GM12878 (cell line): Measurements from ENCODE around the gene ATP6V1A. TPM values are rescaled to one million over a fixed set of nuclear protein-coding genes. Genes with fewer than 3 reads are reported as not detected.

ENCODE experiments used
- ATAC-seq: fragments of 200-7000 bp; cut with Tn5 transposase; 3 replicates; pipeline ENCODE4 v1.9.1; 2020; ENCODE audit warnings: mild to moderate bottlenecking, moderate library complexity
- BruUV-seq: library from RNA; stranded (reverse); fragments of 400-500 nt; replicated peaks from 2 replicates; lab custom pipeline; 2021; lab: Mats Ljungman, UMichigan
- CTCF ChIA-PET: fragments of 300-600 bp; sonication (Branson Sonifier 250); formaldehyde crosslinking; extraction: SDS; loops from one replicate; lab custom pipeline; 2021; ENCODE audit warnings: inconsistent platforms; lab: Yijun Ruan, JAX
- POLR2A ChIA-PET: fragments of 350-600 bp; formaldehyde crosslinking; extraction: SDS; loops from one replicate; lab custom pipeline; 2021; ENCODE audit warnings: inconsistent platforms; lab: Charles Lee
- RAD21 ChIA-PET: fragments of 300-600 bp; sonication (Branson Sonifier 250); formaldehyde crosslinking; loops from one replicate; lab custom pipeline; 2023; ENCODE audit warnings: antibody characterized with exemption; ENCODE audit not compliant: unreplicated experiment; lab: Charles Lee
- SMC1A ChIA-PET: fragments of 300-600 bp; sonication (Branson Sonifier 250); formaldehyde crosslinking; loops from one replicate; lab custom pipeline; 2023; ENCODE audit not compliant: unreplicated experiment, uncharacterized antibody; lab: Charles Lee
- DNase-seq: peaks from one replicate; pipeline ENCODE4 v3.0.0-alpha.2; 2011; ENCODE audit warnings: low read depth, low spot score
- FAIRE-seq: peaks from 3 replicates; lab custom pipeline; 2011; peaks lifted over from hg19 to GRCh38; lab: Jason Lieb, UNC
- H2AFZ ChIP-seq: 2 replicates; pipeline ENCODE4 v1.6.0; 2011; ENCODE audit warnings: low read depth, low read length, control low read depth; ENCODE audit not compliant: control insufficient read depth
- H3K27ac ChIP-seq: 2 replicates; pipeline ENCODE4 v1.5.1; 2011; ENCODE audit warnings: control low read depth; ENCODE audit not compliant: control insufficient read depth, insufficient read depth
- H3K27me3 ChIP-seq, 2 experiments: replicated peaks in 1 of 2; 2 replicates each; pipeline versions ENCODE4 v1.6.0 to v1.6.1; 2011; ENCODE audit warnings: low read length in 1 of 2; ENCODE audit not compliant: control insufficient read depth in 2 of 2, insufficient read depth in 2 of 2
- H3K36me3 ChIP-seq, 2 experiments: 2 replicates each; pipeline ENCODE4 v1.5.1; 2011; ENCODE audit warnings: low read length in 1 of 2; ENCODE audit not compliant: control insufficient read depth in 2 of 2, insufficient read depth in 2 of 2
- H3K4me1 ChIP-seq: 2 replicates; pipeline ENCODE4 v1.6.1; 2011; ENCODE audit warnings: mild to moderate bottlenecking, low read length, moderate library complexity, mixed read lengths; ENCODE audit not compliant: control insufficient read depth, insufficient read depth
- H3K4me2 ChIP-seq: 2 replicates; pipeline ENCODE4 v1.6.0; 2011; ENCODE audit warnings: control low read depth; ENCODE audit not compliant: control insufficient read depth, insufficient read depth
- H3K4me3 ChIP-seq: fragments of 200-600 bp; sonication (generic); 2 replicates; pipeline ENCODE4 v1.5.1; 2016
- H3K79me2 ChIP-seq: 2 replicates; pipeline ENCODE4 v1.6.0; 2011; ENCODE audit warnings: low read length; ENCODE audit not compliant: control insufficient read depth, insufficient read depth
- H3K9ac ChIP-seq: 2 replicates; pipeline ENCODE4 v1.8.0; 2011; ENCODE audit warnings: low read length, control low read depth, mixed read lengths; ENCODE audit not compliant: control insufficient read depth, insufficient read depth
- H3K9me3 ChIP-seq: replicated peaks from 3 replicates; pipeline ENCODE4 v1.5.1; 2011; ENCODE audit warnings: mild to moderate bottlenecking, low read length; ENCODE audit not compliant: control insufficient read depth, insufficient read depth
- H4K20me1 ChIP-seq: 2 replicates; pipeline ENCODE4 v1.6.0; 2011; ENCODE audit not compliant: control insufficient read depth, insufficient read depth
- BCL11A ChIP-seq: IDR thresholded peaks from 2 replicates; pipeline ENCODE4 v1.6.1; 2011; ENCODE audit warnings: low read depth, low read length
- BHLHE40 ChIP-seq, 2 experiments: fragments of 450-650 bp in 1 of 2; IDR thresholded peaks; 2 replicates each; pipeline ENCODE4 v1.6.1; 2011 to 2017; ENCODE audit warnings: low read depth in 2 of 2, borderline replicate concordance in 1 of 2, improper control_type of control experiment in 1 of 2, low read length in 1 of 2, mild to moderate bottlenecking in 1 of 2
- CBFB ChIP-seq: IDR thresholded peaks from 2 replicates; pipeline ENCODE4 v1.6.1; 2016; ENCODE audit warnings: antibody characterized with exemption, low read depth
- EED ChIP-seq: sonication (generic); IDR thresholded peaks from 2 replicates; pipeline ENCODE4 v1.6.1; 2016; ENCODE audit warnings: antibody characterized with exemption, low read depth
- FOS ChIP-seq: IDR thresholded peaks from 3 replicates; pipeline ENCODE4 v1.6.1; 2011; ENCODE audit warnings: borderline replicate concordance; ENCODE audit not compliant: insufficient read length; ENCODE audit errors: extremely low read depth
- NFIC ChIP-seq: IDR thresholded peaks from 2 replicates; pipeline ENCODE4 v1.6.1; 2012; ENCODE audit warnings: low read depth, mild to moderate bottlenecking, inconsistent platforms, low read length, moderate library complexity
- PAX5 ChIP-seq: IDR thresholded peaks from 2 replicates; pipeline ENCODE4 v1.6.1; 2011; ENCODE audit warnings: low read depth, low read length, borderline replicate concordance
- POLR2A ChIP-seq: IDR thresholded peaks from 2 replicates; pipeline ENCODE4 v1.6.1; 2011; ENCODE audit warnings: low read depth, mild to moderate bottlenecking, low read length
- RAD51 ChIP-seq: fragments of 450-650 bp; IDR thresholded peaks from 2 replicates; pipeline ENCODE4 v1.6.1; 2016; ENCODE audit warnings: moderate library complexity, mild to moderate bottlenecking, inconsistent platforms
- RELA ChIP-seq: fragments of 450-650 bp; IDR thresholded peaks from 2 replicates; pipeline ENCODE4 v1.8.0; 2014; ENCODE audit warnings: borderline replicate concordance; ENCODE audit not compliant: partially characterized antibody
- RUNX3 ChIP-seq: IDR thresholded peaks from 2 replicates; pipeline ENCODE4 v1.6.1; 2012; ENCODE audit warnings: low read length, inconsistent platforms
- SUZ12 ChIP-seq: fragments of 200-600 bp; sonication (generic); IDR thresholded peaks from one replicate; pipeline ENCODE4 v1.6.1; 2018; ENCODE audit warnings: antibody characterized with exemption, mild to moderate bottlenecking; ENCODE audit not compliant: unreplicated experiment
- WGBS: methylation state at CpG from one replicate; pipeline ENCODE4 v1.1.6; 2016; ENCODE audit warnings: low lambda C conversion rate; ENCODE audit not compliant: insufficient replicate concordance, insufficient coverage; ENCODE audit errors: missing lambda C conversion rate; 5-methylcytosine and 5-hydroxymethylcytosine counted together
- in situ Hi-C: fragments of 300-500 bp; cut with MboI; formaldehyde crosslinking; loops from 9 replicates; pipeline ENCODE4 v1.14.3; 2018; ENCODE audit warnings: mixed read lengths
- intact Hi-C: fragments of 100-400 bp; cut with micrococcal nuclease; formaldehyde crosslinking; loops from one replicate; pipeline ENCODE4 v1.14.2; 2022; ENCODE audit not compliant: unreplicated experiment
- polyA plus RNA-seq, 11 experiments: library from polyadenylated mRNA; depleted of rRNA in 4 of 11; unstranded in 6 of 11; stranded (reverse) in 5 of 11; fragments of >200 nt; fragmentation: Nextera tagmentation in 4 of 11; fragmentation: Illumina TruSeq in 1 of 11; extraction: Ambion mirVana in 4 of 11; extraction: Trizol in 1 of 11; gene quantifications; 1 replicate in 1 of 11; 2 replicates in 10 of 11; pipeline versions ENCODE4 v1.2.1 to v1.2.3, GENCODE V29; 2011 to 2016; ENCODE audit warnings: inconsistent platforms in 2 of 11, missing spikeins in 2 of 11, low read depth in 1 of 11
- total RNA-seq, 4 experiments: library from RNA; depleted of rRNA in 3 of 4; stranded (reverse); fragments of >200 nt in 3 of 4; fragmentation: Illumina TruSeq in 1 of 4; extraction: Trizol in 1 of 4; gene quantifications; 2 replicates each; pipeline versions ENCODE4 v1.2.1 to v1.2.3, GENCODE V29; 2013 to 2021
- TF ChIP-seq, protein P1 (sequence below): fragments of 450-650 bp; IDR thresholded peaks from 2 replicates; pipeline ENCODE4 v1.6.1; 2016; ENCODE audit warnings: mild to moderate bottlenecking
- TF ChIP-seq, protein P2 (sequence below): fragments of 150-350 bp; IDR thresholded peaks from 2 replicates; pipeline ENCODE4 v1.6.1; 2016; ENCODE audit warnings: low read depth, low read length
- TF ChIP-seq, protein P3 (sequence below): IDR thresholded peaks from 2 replicates; pipeline ENCODE4 v1.6.1; 2012; ENCODE audit warnings: low read length, inconsistent platforms
- TF ChIP-seq, protein P4 (sequence below): IDR thresholded peaks from 2 replicates; pipeline ENCODE4 v1.6.1; 2011; ENCODE audit warnings: borderline replicate concordance, low read depth, mild to moderate bottlenecking, moderate library complexity, low read length; ENCODE audit not compliant: insufficient read depth, poor library complexity, severe bottlenecking

ATP6V1A gene
- total and polyA plus RNA-seq, 10 of the 15 experiments (the other 5 are each of a cell fraction or from before 2014, with no cell fraction given) = 22.4 to 65.8 (median 47.7) TPM

DNA sequence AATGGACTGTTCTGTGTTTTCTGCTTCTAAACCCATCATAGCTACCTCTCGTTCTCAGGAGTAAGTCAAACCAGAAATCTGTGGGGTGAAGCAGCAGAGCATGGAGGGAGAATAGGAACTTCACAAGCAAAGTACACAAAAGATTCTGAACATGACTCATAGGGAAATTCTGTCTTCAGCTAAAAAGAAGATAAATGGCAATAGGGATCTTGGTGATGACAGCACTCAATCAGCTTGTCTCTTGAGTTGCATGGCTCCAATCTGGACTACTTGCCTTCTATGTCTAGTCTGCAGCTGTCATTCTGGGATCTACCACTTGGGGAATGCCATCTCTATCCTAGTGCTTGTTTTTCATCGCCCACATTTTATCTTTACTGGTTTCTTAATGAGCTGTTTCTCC is 78.3 kb downstream of the ATP6V1A start:
- no peaks in the 10 kb centered on the region for H3K36me3 ChIP-seq
- SMC1A ChIA-PET = interaction anchor here (0.6 to 3.8 kb wide), 22 partner anchors 10 to 112 kb away, joined by 3 to 16 read pairs (median 6); no protein-coding TSS in a partner anchor
- H3K9ac ChIP-seq = no peak overlapping the region
- no peaks in the 10 kb centered on the region for H3K79me2 ChIP-seq
- CTCF ChIA-PET = interaction anchor here (0.8 to 8.2 kb wide), 13 partner anchors 9 to 121 kb away, joined by 3 to 72 read pairs (median 5); partner anchors contain the start of genes ATP6V1A, GRAMD1C and NAA50
- intact Hi-C loops (loop anchor here (5.0 kb wide), 1 partner anchor 43 kb away; no protein-coding TSS in a partner anchor), in situ Hi-C loops (no loop called here)
- no peaks in the 10 kb centered on the region; the same call in 2 of the 3 replicates for H3K9me3 ChIP-seq
- ATAC-seq (peak; percentile 85), FAIRE-seq (peak; percentile 52), DNase-seq (peak; percentile 86)
- no peaks in the 10 kb centered on the region for H3K27me3 ChIP-seq
- H2AFZ ChIP-seq = peak overlapping the region; percentile 29; the same call in 1 of the 2 replicates
- peak overlapping the region; percentile 61 for H3K4me2 ChIP-seq
- H3K27ac ChIP-seq = peak overlapping the region; percentile 49; the same call in 1 of the 2 replicates
- 2% methylated on average over 2 of the region's 2 CpGs for WGBS
- POLR2A ChIA-PET = interaction anchor here (1.0 to 3.4 kb wide), 6 partner anchors 23 to 231 kb away, joined by 3 to 24 read pairs (median 6); partner anchors contain the start of genes ATP6V1A, CCDC191 and NAA50
- BruUV-seq = no TSS peak
- H3K4me3 ChIP-seq = peak overlapping the region; percentile 18; the same call in 1 of the 2 replicates
- RAD21 ChIA-PET = interaction anchor here (0.9 to 2.1 kb wide), 16 partner anchors 9 to 90 kb away, joined by 3 to 15 read pairs (median 5); partner anchors contain the start of genes ATP6V1A, GRAMD1C and NAA50
- H4K20me1 ChIP-seq = no peaks in the 10 kb centered on the region
- H3K4me1 ChIP-seq = peaks cover 41% of the 10 kb centered on the region
- TF ChIP-seq EED = peak; percentile 85
- no peak for TF ChIP-seq RAD51
- TF ChIP-seq, protein P1, sequence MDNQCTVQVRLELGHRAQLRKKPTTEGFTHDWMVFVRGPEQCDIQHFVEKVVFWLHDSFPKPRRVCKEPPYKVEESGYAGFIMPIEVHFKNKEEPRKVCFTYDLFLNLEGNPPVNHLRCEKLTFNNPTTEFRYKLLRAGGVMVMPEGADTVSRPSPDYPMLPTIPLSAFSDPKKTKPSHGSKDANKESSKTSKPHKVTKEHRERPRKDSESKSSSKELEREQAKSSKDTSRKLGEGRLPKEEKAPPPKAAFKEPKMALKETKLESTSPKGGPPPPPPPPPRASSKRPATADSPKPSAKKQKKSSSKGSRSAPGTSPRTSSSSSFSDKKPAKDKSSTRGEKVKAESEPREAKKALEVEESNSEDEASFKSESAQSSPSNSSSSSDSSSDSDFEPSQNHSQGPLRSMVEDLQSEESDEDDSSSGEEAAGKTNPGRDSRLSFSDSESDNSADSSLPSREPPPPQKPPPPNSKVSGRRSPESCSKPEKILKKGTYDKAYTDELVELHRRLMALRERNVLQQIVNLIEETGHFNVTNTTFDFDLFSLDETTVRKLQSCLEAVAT = 0 out of 2 replicates have a peak, but pooled peaks have one; percentile 26
- TF ChIP-seq SUZ12 = no peak
- no peak for TF ChIP-seq CBFB
- TF ChIP-seq NFIC = peak; percentile 84
- TF ChIP-seq PAX5 = peak; percentile 98
- TF ChIP-seq, protein P2, sequence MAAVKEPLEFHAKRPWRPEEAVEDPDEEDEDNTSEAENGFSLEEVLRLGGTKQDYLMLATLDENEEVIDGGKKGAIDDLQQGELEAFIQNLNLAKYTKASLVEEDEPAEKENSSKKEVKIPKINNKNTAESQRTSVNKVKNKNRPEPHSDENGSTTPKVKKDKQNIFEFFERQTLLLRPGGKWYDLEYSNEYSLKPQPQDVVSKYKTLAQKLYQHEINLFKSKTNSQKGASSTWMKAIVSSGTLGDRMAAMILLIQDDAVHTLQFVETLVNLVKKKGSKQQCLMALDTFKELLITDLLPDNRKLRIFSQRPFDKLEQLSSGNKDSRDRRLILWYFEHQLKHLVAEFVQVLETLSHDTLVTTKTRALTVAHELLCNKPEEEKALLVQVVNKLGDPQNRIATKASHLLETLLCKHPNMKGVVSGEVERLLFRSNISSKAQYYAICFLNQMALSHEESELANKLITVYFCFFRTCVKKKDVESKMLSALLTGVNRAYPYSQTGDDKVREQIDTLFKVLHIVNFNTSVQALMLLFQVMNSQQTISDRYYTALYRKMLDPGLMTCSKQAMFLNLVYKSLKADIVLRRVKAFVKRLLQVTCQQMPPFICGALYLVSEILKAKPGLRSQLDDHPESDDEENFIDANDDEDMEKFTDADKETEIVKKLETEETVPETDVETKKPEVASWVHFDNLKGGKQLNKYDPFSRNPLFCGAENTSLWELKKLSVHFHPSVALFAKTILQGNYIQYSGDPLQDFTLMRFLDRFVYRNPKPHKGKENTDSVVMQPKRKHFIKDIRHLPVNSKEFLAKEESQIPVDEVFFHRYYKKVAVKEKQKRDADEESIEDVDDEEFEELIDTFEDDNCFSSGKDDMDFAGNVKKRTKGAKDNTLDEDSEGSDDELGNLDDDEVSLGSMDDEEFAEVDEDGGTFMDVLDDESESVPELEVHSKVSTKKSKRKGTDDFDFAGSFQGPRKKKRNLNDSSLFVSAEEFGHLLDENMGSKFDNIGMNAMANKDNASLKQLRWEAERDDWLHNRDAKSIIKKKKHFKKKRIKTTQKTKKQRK = no peak
- TF ChIP-seq FOS = no peak
- TF ChIP-seq POLR2A = no peak
- TF ChIP-seq RELA = peak; percentile 66
- TF ChIP-seq RUNX3 = peak; percentile 83
- TF ChIP-seq, protein P3, sequence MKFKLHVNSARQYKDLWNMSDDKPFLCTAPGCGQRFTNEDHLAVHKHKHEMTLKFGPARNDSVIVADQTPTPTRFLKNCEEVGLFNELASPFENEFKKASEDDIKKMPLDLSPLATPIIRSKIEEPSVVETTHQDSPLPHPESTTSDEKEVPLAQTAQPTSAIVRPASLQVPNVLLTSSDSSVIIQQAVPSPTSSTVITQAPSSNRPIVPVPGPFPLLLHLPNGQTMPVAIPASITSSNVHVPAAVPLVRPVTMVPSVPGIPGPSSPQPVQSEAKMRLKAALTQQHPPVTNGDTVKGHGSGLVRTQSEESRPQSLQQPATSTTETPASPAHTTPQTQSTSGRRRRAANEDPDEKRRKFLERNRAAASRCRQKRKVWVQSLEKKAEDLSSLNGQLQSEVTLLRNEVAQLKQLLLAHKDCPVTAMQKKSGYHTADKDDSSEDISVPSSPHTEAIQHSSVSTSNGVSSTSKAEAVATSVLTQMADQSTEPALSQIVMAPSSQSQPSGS = peak; percentile 82; the same call in 1 of the 2 replicates
- peak; percentile 76; the same call in 1 of the 2 replicates for TF ChIP-seq BCL11A
- TF ChIP-seq BHLHE40 (IDR thresholded peaks at IDR 0.05; ENCODE audit: borderline replicate concordance in 1 of 2, low read depth in 2 of 2, low read length in 1 of 2) = no peak
- TF ChIP-seq, protein P4, sequence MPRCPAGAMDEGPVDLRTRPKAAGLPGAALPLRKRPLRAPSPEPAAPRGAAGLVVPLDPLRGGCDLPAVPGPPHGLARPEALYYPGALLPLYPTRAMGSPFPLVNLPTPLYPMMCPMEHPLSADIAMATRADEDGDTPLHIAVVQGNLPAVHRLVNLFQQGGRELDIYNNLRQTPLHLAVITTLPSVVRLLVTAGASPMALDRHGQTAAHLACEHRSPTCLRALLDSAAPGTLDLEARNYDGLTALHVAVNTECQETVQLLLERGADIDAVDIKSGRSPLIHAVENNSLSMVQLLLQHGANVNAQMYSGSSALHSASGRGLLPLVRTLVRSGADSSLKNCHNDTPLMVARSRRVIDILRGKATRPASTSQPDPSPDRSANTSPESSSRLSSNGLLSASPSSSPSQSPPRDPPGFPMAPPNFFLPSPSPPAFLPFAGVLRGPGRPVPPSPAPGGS = peak; percentile 25
